ENCODE data around the gene CSNK2A3.

The CSNK2A3 gene

GRCh38 chr11:11332141-11332710 is 20.8 kb downstream of the CSNK2A3 start:
- no peak for DNase-seq

GRCh38 chr11:11329062-11329806 is 23.8 kb downstream of the CSNK2A3 start:
- no peak for DNase-seq

GRCh38 chr11:11324090-11324489 is 29.0 kb downstream of the CSNK2A3 start:
- no peak for DNase-seq

GRCh38 chr11:11322101-11322500 is 30.9 kb downstream of the CSNK2A3 start:
- DNase-seq = no peak

- DNase-seq = no peak
These were observed 32.2 kb downstream of the CSNK2A3 start for GRCh38 chr11:11320825-11321224.

- no peak for DNase-seq
These were observed 34.1 kb downstream of the CSNK2A3 start for GRCh38 chr11:11318961-11319360.

- DNase-seq = no peak
These were observed 34.6 kb downstream of the CSNK2A3 start for GRCh38 chr11:11318461-11318860.

GRCh38 chr11:11316651-11317230 is 36.3 kb downstream of the CSNK2A3 start:
- no peak for DNase-seq

- no peak for DNase-seq
These were observed 39.0 kb downstream of the CSNK2A3 start for GRCh38 chr11:11313902-11314692.

GRCh38 chr11:11313426-11313825 is 39.6 kb downstream of the CSNK2A3 start:
- DNase-seq = no peak

GRCh38 chr11:11312738-11313137 is 40.3 kb downstream of the CSNK2A3 start:
- no peak for DNase-seq

- no peak for DNase-seq
These were observed 41.9 kb downstream of the CSNK2A3 start for GRCh38 chr11:11311169-11311568.

- no peak for DNase-seq
These were observed 43.1 kb downstream of the CSNK2A3 start for GRCh38 chr11:11309906-11310305.

- DNase-seq = no peak
These were observed 44.8 kb downstream of the CSNK2A3 start for GRCh38 chr11:11308249-11308648.

- no peak for DNase-seq
These were observed 46.2 kb downstream of the CSNK2A3 start for GRCh38 chr11:11306855-11307254.

GRCh38 chr11:11304550-11304949 is 48.5 kb downstream of the CSNK2A3 start:
- DNase-seq = no peak

GRCh38 chr11:11302565-11302964 is 50.5 kb downstream of the CSNK2A3 start:
- no peak for DNase-seq

Data from stimulated activated CD4-positive, alpha-beta T cell treated with anti-CD3 and anti-CD28 coated beads, Interleukin-15, amount 100 ng/mL, for 24 hours (primary cell).